Activated CD4-positive, alpha-beta T cell treated with anti-CD3 and anti-CD28 coated beads for 36 hours (primary cell): ENCODE results near the gene NOL4L. TPM values are rescaled to one million over a fixed set of nuclear protein-coding genes. Genes with fewer than 3 reads are reported as not detected.
A peak's percentile ranks its signal among the peaks of the same experiment; 100 is the strongest.
"Not testable (repeated sequence)": the region's sequence is repeated elsewhere in the genome, so short reads cannot be mapped to it uniquely, and the experiment has no call there.

Experiments
- ATAC-seq: fragments of 200-7000 bp; cut with Tn5 transposase; one replicate; pipeline ENCODE4 v1.10.0; 2021; ENCODE audit warnings: mild to moderate bottlenecking, moderate library complexity
- CTCF ChIA-PET: fragments of 350-600 bp; sonication (Branson Sonifier 250); formaldehyde crosslinking; loops from one replicate; lab custom pipeline; 2021; ENCODE audit warnings: antibody characterized with exemption; lab: Charles Lee
- POLR2A ChIA-PET: fragments of 350-600 bp; sonication (Branson Sonifier 250); formaldehyde crosslinking; loops from one replicate; lab custom pipeline; 2021; ENCODE audit warnings: antibody characterized with exemption, inconsistent platforms; lab: Charles Lee
- DNase-seq: peaks from one replicate; pipeline ENCODE4 v3.0.0-alpha.2; 2020
- H3K27ac Mint-ChIP-seq: one replicate; pipeline ENCODE4 v1.8.0; 2021; ENCODE audit warnings: mixed read lengths
- H3K27me3 Mint-ChIP-seq: one replicate; pipeline ENCODE4 v1.8.0; 2021; ENCODE audit warnings: mixed read lengths
- H3K36me3 Mint-ChIP-seq: one replicate; pipeline ENCODE4 v1.8.0; 2021; ENCODE audit warnings: low read depth, mixed read lengths
- H3K4me1 Mint-ChIP-seq: one replicate; pipeline ENCODE4 v1.8.0; 2021; ENCODE audit warnings: mixed read lengths
- H3K4me3 Mint-ChIP-seq: one replicate; pipeline ENCODE4 v1.8.0; 2021; ENCODE audit warnings: mild to moderate bottlenecking, moderate library complexity, mixed read lengths
- H3K9me3 Mint-ChIP-seq: one replicate; pipeline ENCODE4 v1.8.0; 2021; ENCODE audit warnings: low read depth, mixed read lengths
- intact Hi-C, 2 experiments: fragments of 100-400 bp; cut with DNase I in 1 of 2; cut with micrococcal nuclease in 1 of 2; formaldehyde crosslinking; loops; one replicate each; pipeline versions ENCODE4 v1.14.2 to v1.15.1; 2022 to 2024; cut with DNase I, micrococcal nuclease
- total RNA-seq, 2 experiments: library from RNA; stranded (reverse); gene quantifications; one replicate each; pipeline ENCODE4 v1.2.3, GENCODE V29; 2021

The NOL4L gene
- total RNA-seq, 2 experiments from 2014 or later = 17.3 to 22.0 TPM

- H3K9me3 Mint-ChIP-seq, intact Hi-C loops, H3K27me3 Mint-ChIP-seq: not testable (repeated sequence)
- peaks cover 29% of the 10 kb centered on the region for H3K36me3 Mint-ChIP-seq
- H3K27ac Mint-ChIP-seq = peak overlapping the region; percentile 57
- ChIA-PET POLR2A (interaction anchor here (0.6 kb wide), 1 partner anchor 11 kb away, joined by 4 read pairs; no protein-coding TSS in a partner anchor), CTCF (interaction anchor here (0.5 to 1.3 kb wide), 2 partner anchors 10 to 196 kb away, joined by 3 to 5 read pairs; no protein-coding TSS in a partner anchor)
- ATAC-seq = peak; percentile 91
- peak; percentile 81 for DNase-seq
- peak overlapping the region; percentile 49 for H3K4me3 Mint-ChIP-seq
- peaks cover 54% of the 10 kb centered on the region for H3K4me1 Mint-ChIP-seq
Observed at GRCh38 chr20:32407131-32407750, 177.9 kb downstream of the NOL4L start.

GRCh38 chr20:32406701-32407100 is 178.4 kb downstream of the NOL4L start:
- CTCF ChIA-PET = interaction anchor here (0.5 to 1.3 kb wide), 4 partner anchors 10 to 196 kb away, joined by 3 to 5 read pairs (median 3); no protein-coding TSS in a partner anchor
- intact Hi-C loops = no loop called here
- DNase-seq (no peak), ATAC-seq (no peak)
- Mint-ChIP-seq H3K36me3 (peaks cover 32% of the 10 kb centered on the region), H3K27ac (peak overlapping the region; percentile 57), H3K4me1 (peaks cover 49% of the 10 kb centered on the region), H3K9me3 (no peaks in the 10 kb centered on the region), H3K4me3 (no peak overlapping the region), H3K27me3 (no peaks in the 10 kb centered on the region)
- POLR2A ChIA-PET = interaction anchor here (0.6 kb wide), 1 partner anchor 11 kb away, joined by 4 read pairs; no protein-coding TSS in a partner anchor

- Mint-ChIP-seq H3K27me3 (no peaks in the 10 kb centered on the region), H3K36me3 (peaks cover 46% of the 10 kb centered on the region), H3K4me1 (peaks cover 58% of the 10 kb centered on the region), H3K27ac (no peak overlapping the region), H3K4me3 (no peak overlapping the region), H3K9me3 (no peaks in the 10 kb centered on the region)
- DNase-seq (no peak), ATAC-seq (no peak)
- CTCF ChIA-PET = interaction anchor here (0.6 kb wide), 1 partner anchor 158 kb away, joined by 3 read pairs; no protein-coding TSS in a partner anchor
- POLR2A ChIA-PET = no interaction called here
- intact Hi-C loops = no loop called here
Observed at GRCh38 chr20:32404017-32404416, 181.1 kb downstream of the NOL4L start.

- ChIA-PET POLR2A (no interaction called here), CTCF (no interaction called here)
- DNase-seq (no peak), ATAC-seq (no peak)
- Mint-ChIP-seq H3K4me3 (no peak overlapping the region), H3K27ac (no peak overlapping the region), H3K9me3 (peaks cover 4% of the 10 kb centered on the region), H3K27me3 (no peaks in the 10 kb centered on the region), H3K4me1 (peaks cover 41% of the 10 kb centered on the region), H3K36me3 (peaks cover 45% of the 10 kb centered on the region)
- intact Hi-C loops = no loop called here
Observed at GRCh38 chr20:32400476-32400875, 184.7 kb downstream of the NOL4L start.

GRCh38 chr20:32397567-32398084 is 187.5 kb downstream of the NOL4L start:
- intact Hi-C loops = no loop called here
- DNase-seq (no peak), ATAC-seq (no peak)
- Mint-ChIP-seq H3K27me3 (no peaks in the 10 kb centered on the region), H3K36me3 (peaks cover 61% of the 10 kb centered on the region), H3K4me3 (no peak overlapping the region), H3K4me1 (peaks cover 38% of the 10 kb centered on the region), H3K27ac (peak overlapping the region; percentile 58), H3K9me3 (peaks cover 12% of the 10 kb centered on the region)
- ChIA-PET POLR2A (no interaction called here), CTCF (no interaction called here)

GRCh38 chr20:32396646-32397160 is 188.4 kb downstream of the NOL4L start:
- peaks cover 12% of the 10 kb centered on the region for H3K9me3 Mint-ChIP-seq
- ATAC-seq (no peak), DNase-seq (no peak)
- ChIA-PET CTCF (interaction anchor here (0.6 to 1.0 kb wide), 5 partner anchors 9 to 126 kb away, joined by 3 read pairs; no protein-coding TSS in a partner anchor), POLR2A (no interaction called here)
- no peak overlapping the region for H3K27ac Mint-ChIP-seq
- intact Hi-C loops = no loop called here
- H3K4me1 Mint-ChIP-seq = peaks cover 40% of the 10 kb centered on the region
- H3K27me3 Mint-ChIP-seq = no peaks in the 10 kb centered on the region
- H3K4me3 Mint-ChIP-seq = no peak overlapping the region
- peaks cover 63% of the 10 kb centered on the region for H3K36me3 Mint-ChIP-seq

GRCh38 chr20:32395066-32395465 is 190.1 kb downstream of the NOL4L start:
- DNase-seq = no peak
- Mint-ChIP-seq H3K27me3 (no peaks in the 10 kb centered on the region), H3K4me3 (no peak overlapping the region), H3K4me1 (peaks cover 37% of the 10 kb centered on the region), H3K27ac (no peak overlapping the region), H3K36me3 (peaks cover 63% of the 10 kb centered on the region), H3K9me3 (peaks cover 12% of the 10 kb centered on the region)
- ChIA-PET POLR2A (no interaction called here), CTCF (interaction anchor here (0.6 to 1.5 kb wide), 2 partner anchors 13 to 59 kb away, joined by 3 to 4 read pairs; no protein-coding TSS in a partner anchor)
- ATAC-seq = no peak
- intact Hi-C loops = no loop called here

Other genes starting within 250 kb of the NOL4L start
- gene ASXL1, start 227.0 kb downstream of the NOL4L start, total RNA-seq = 100 to 1,000 TPM; 129 to 141 TPM
- gene C20orf203, start 88.6 kb upstream of the NOL4L start, total RNA-seq = not detected
- gene COMMD7, start 158.1 kb upstream of the NOL4L start, total RNA-seq = 10 to 100 TPM; 35.9 to 38.8 TPM
- 1 to 10 TPM; 1.4 to 1.6 TPM for gene DNMT3B, start 177.1 kb upstream of the NOL4L start, total RNA-seq
- gene MAPRE1, start 234.6 kb upstream of the NOL4L start, total RNA-seq = 100 to 1,000 TPM; 112 to 125 TPM